Right lobe of liver (tissue), 6 donors: ENCODE data around the gene TP53I11. TPM values are rescaled to one million over a fixed set of nuclear protein-coding genes. Genes with fewer than 3 reads are reported as not detected.

Experiments
- ATAC-seq, 4 donors: fragments of 200-7000 bp; cut with Tn5 transposase; one replicate each; pipeline ENCODE4 v1.9.1; 2020; ENCODE audit warnings: mild to moderate bottlenecking in 4 of 4, moderate library complexity in 4 of 4
- DNase-seq, 3 donors: peaks; one replicate each; pipeline ENCODE4 v3.0.0-alpha.2; 2020
- H3K27ac ChIP-seq, 3 donors: fragments of 200-600 bp; one replicate each; pipeline ENCODE4 v1.8.0; 2022
- H3K27me3 ChIP-seq, 2 donors: fragments of 200-600 bp; one replicate each; pipeline ENCODE4 v1.8.0; 2022
- H3K36me3 ChIP-seq, 4 donors: fragments of 200-600 bp; sonication (generic) in 1 of 4; one replicate each; pipeline versions ENCODE4 v1.5.1 to v1.8.0; 2017 to 2022; ENCODE audit warnings: control low read depth in 1 of 4
- H3K4me1 ChIP-seq, 4 donors: fragments of 200-600 bp; sonication (generic) in 1 of 4; one replicate each; pipeline versions ENCODE4 v1.5.1 to v1.8.0; 2017 to 2022; ENCODE audit warnings: control low read depth in 1 of 4
- H3K4me3 ChIP-seq, 3 donors: fragments of 200-600 bp; one replicate each; pipeline ENCODE4 v1.8.0; 2022
- H3K9me3 ChIP-seq, 4 donors: fragments of 200-600 bp; sonication (generic) in 1 of 4; one replicate each; pipeline versions ENCODE4 v1.5.1 to v1.8.0; 2017 to 2022; ENCODE audit warnings: control low read depth in 1 of 4
- POLR2A ChIP-seq: fragments of 450-650 bp; IDR thresholded peaks from one replicate; pipeline ENCODE4 v1.6.1; 2017; ENCODE audit warnings: antibody characterized with exemption, mild to moderate bottlenecking
- WGBS: methylation state at CpG from one replicate; pipeline ENCODE4 v1.1.6; 2018; ENCODE audit warnings: low coverage, low lambda C conversion rate; ENCODE audit not compliant: insufficient coverage; ENCODE audit errors: missing lambda C conversion rate; 5-methylcytosine and 5-hydroxymethylcytosine counted together
- intact Hi-C, 2 donors: fragments of 100-400 bp; cut with DNase I; formaldehyde crosslinking; loops; one replicate each; pipeline versions ENCODE4 v1.11.2 to v1.14.1; 2022
- total RNA-seq, 6 experiments: library from RNA; depleted of rRNA in 2 of 6; stranded (reverse); fragments of >200 nt in 2 of 6; fragmentation: NEBNext Ultra II Directional in 3 of 6; extraction: Animal tissue kit (Norgen Biotek cat#: 25700) in 3 of 6; gene quantifications; one replicate each; pipeline versions ENCODE4 v1.1.0 to v1.2.4, GENCODE V29; 2016 to 2023
- TF ChIP-seq, protein P1 (sequence below), 4 donors: fragments of 200-600 bp in 3 of 4; fragments of 450-650 bp in 1 of 4; IDR thresholded peaks; one replicate each; pipeline versions ENCODE4 v1.5.1 to v1.8.0; 2016 to 2022; ENCODE audit warnings: antibody characterized with exemption in 4 of 4, mild to moderate bottlenecking in 2 of 4
- donor health status: DM: no; HTN: yes; CAD: no.
- donor health status: DM: no; HTN: no; CAD: no.
- donor health status: DM: no; HTN: no; CAD: no.
- donor health status: DM: no; HTN: yes; CAD: no.
- donor health status: DM: no; HTN: yes; CAD: no.

Gene TP53I11
- total RNA-seq, 6 experiments from 2014 or later = 5.7 to 22.1 (median 12.2) TPM

DNA sequence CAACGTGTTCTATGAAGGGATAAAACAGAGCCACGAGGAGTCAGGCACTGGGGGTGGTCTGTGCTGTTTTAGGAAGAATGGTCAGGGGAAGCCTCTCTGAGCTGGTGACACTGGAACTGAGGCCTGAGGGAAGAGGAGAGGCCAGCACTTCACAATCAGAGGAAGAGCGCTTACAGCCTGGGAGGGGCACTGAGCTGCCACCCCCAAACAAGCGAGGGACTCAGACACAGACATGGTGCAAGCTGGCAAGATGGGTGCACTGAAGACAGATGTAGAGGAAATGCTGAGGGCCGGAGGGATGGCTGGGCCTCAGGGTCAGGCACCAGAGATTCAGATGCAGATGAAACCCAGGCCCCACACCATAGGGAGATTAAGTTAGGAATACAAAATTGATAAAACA lies 40.0 kb upstream of the TP53I11 start:
- WGBS = 55% methylated on average over 1 of the region's 5 CpGs
- no peak for TF ChIP-seq POLR2A
- TF ChIP-seq, protein P1, sequence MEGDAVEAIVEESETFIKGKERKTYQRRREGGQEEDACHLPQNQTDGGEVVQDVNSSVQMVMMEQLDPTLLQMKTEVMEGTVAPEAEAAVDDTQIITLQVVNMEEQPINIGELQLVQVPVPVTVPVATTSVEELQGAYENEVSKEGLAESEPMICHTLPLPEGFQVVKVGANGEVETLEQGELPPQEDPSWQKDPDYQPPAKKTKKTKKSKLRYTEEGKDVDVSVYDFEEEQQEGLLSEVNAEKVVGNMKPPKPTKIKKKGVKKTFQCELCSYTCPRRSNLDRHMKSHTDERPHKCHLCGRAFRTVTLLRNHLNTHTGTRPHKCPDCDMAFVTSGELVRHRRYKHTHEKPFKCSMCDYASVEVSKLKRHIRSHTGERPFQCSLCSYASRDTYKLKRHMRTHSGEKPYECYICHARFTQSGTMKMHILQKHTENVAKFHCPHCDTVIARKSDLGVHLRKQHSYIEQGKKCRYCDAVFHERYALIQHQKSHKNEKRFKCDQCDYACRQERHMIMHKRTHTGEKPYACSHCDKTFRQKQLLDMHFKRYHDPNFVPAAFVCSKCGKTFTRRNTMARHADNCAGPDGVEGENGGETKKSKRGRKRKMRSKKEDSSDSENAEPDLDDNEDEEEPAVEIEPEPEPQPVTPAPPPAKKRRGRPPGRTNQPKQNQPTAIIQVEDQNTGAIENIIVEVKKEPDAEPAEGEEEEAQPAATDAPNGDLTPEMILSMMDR (IDR thresholded peaks at IDR 0.05) = no peak
- Histone ChIP-seq H3K36me3 (no peaks in the 10 kb centered on the region), H3K4me1 (no peaks in the 10 kb centered on the region), H3K4me3 (no peak overlapping the region), H3K9me3 (no peaks in the 10 kb centered on the region), H3K27me3 (no peaks in the 10 kb centered on the region), H3K27ac (no peak overlapping the region)
- ATAC-seq (no peak), DNase-seq (no peak)
- intact Hi-C loops = no loop called here

DNA sequence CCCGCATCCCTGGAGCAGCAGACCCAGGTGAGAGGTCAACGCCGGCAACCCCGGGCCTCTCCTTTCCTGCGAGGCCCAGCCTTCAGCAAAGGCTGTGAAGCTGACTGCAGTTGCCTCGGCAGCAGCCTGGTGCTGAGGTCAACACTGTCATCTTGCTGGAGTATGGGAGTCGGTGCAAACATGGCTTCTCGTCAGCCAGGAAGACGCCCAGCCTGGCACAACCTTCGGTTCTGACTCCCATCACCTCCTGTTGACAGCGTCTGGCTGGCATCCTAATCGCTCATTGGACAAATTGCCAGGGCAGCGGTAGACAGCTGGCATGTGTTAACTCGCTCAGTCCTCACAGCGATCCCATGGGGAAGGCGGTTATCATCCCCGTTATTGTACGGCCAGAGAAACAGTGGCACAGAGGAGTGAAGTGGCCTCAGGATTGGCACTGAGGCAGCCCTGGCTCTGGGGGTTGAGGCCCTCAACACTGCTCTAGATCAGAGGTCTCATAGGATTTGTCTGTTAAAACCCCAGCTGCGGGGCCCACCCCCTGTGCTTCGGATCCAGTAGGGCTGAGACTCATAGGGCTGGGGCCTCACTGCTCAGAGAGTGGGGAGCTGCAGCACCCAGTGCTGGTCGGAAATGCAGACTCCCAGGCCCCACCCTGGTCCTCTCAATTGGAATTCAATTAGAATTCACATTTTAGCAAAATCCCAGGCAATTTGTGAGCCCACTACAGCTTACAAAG lies 39.3 kb upstream of the TP53I11 start:
- H3K27me3 ChIP-seq = no peaks in the 10 kb centered on the region
- 67% methylated on average over 1 of the region's 21 CpGs for whole genome bisulfite sequencing
- H3K36me3 ChIP-seq = no peaks in the 10 kb centered on the region
- no peak for TF ChIP-seq POLR2A
- TF ChIP-seq, protein P1 (IDR thresholded peaks at IDR 0.05) = no peak
- ATAC-seq = no peak
- no peak for DNase-seq
- intact Hi-C loops = no loop called here
- no peak overlapping the region for H3K27ac ChIP-seq
- H3K4me1 ChIP-seq = no peaks in the 10 kb centered on the region
- no peaks in the 10 kb centered on the region for H3K9me3 ChIP-seq
- no peak overlapping the region for H3K4me3 ChIP-seq

GRCh38 chr11:44988981-44989635 lies 38.4 kb upstream of the TP53I11 start:
- Histone ChIP-seq H3K27me3 (no peaks in the 10 kb centered on the region), H3K4me3 (no peak overlapping the region), H3K27ac (no peak overlapping the region), H3K4me1 (no peaks in the 10 kb centered on the region), H3K36me3 (no peaks in the 10 kb centered on the region), H3K9me3 (no peaks in the 10 kb centered on the region)
- ATAC-seq = no peak
- 50% methylated on average over 1 of the region's 5 CpGs for WGBS
- no peak for DNase-seq
- intact Hi-C loops = no loop called here
- TF ChIP-seq, protein P1 (IDR thresholded peaks at IDR 0.05) = no peak
- no peak for TF ChIP-seq POLR2A

DNA sequence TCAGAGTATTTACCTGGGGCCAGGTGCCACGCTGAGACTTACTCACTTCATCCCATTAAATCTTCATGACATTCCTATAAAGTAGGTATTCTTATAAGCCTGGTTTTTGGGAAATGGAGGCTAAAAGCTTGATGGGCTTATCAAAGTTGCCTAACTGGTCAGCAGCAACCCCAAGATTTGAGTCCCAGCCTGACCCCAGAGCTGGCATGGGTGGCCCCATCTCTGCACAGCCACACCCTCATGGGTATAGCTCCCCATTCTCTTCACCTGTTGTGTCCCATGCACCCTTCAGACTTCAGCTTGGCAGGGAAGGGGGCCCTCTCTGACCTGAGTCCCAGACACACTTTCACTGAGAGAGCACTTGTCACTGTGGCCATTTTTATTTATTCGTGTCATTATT lies 37.4 kb upstream of the TP53I11 start:
- TF ChIP-seq, protein P1 (IDR thresholded peaks at IDR 0.05) = no peak
- TF ChIP-seq POLR2A = no peak
- Histone ChIP-seq H3K36me3 (no peaks in the 10 kb centered on the region), H3K27me3 (no peaks in the 10 kb centered on the region), H3K4me1 (no peaks in the 10 kb centered on the region), H3K4me3 (no peak overlapping the region), H3K27ac (no peak overlapping the region), H3K9me3 (no peaks in the 10 kb centered on the region)
- DNase-seq = no peak
- WGBS = 79% methylated on average over 2 of the region's 2 CpGs
- ATAC-seq = no peak
- intact Hi-C loops = no loop called here
